GM19452 (cell line): ENCODE results near the gene COL4A5.

ENCODE experiments used
- ATAC-seq: cut with Tn5 transposase; IDR thresholded peaks from one replicate; pipeline ENCODE4 v1.9.1; 2021; ENCODE audit not compliant: unreplicated experiment

COL4A5 gene

DNA sequence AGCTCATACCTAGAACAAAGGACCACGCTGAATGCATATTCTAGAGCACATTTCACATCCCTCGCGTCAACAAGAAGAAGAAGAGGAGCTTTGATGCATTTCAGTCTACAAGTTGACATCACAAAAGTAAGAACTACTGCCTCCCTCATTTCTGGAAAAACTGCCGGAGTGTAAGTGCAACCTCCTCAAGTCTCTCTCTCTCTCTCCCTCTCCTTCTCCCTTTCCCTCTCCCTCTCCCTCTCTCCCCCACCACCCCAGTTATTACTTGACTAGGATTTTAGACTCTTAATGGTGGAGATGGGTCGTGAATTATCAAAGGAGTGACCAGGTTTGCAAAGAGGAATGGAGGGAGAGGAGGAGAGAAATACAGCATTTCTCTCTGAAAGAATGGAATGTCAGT lies 298.1 kb downstream of the COL4A5 start:
- ATAC-seq = no peak

DNA sequence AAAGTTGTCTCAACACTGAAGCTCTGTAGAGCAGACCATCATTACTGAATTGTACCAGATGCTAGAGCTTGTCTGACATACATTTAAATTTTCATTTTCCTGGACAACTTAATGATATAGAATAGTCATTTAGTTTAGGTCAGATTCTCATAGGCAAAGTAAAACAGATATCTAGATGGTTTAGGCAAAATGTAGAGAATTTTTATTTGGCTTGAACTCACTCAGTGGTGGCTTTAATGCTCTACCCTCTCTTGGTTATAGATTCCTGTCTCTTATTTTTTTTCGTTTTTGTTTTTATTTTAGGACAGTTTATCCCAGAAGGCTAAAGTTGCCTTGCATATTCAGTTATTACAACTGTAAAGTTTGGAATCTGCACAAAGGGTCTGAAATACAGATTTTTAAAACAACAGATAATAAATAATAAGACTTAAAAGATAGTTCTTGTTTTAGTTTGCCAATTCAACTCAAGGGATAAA lies 300.7 kb downstream of the COL4A5 start:
- ATAC-seq = no peak
